H9 (cell line): ENCODE results near the gene POU2F3. TPM values are rescaled to one million over a fixed set of nuclear protein-coding genes. Genes with fewer than 3 reads are reported as not detected.

Source experiments
- DNase-seq: peaks from one replicate; pipeline ENCODE4 v3.0.0-alpha.2; 2017
- H2AFZ ChIP-seq: one replicate; pipeline ENCODE4 v1.6.1; 2013; ENCODE audit warnings: mild to moderate bottlenecking, low read length, control low read depth, moderate library complexity
- H2AK5ac ChIP-seq: 2 replicates; pipeline ENCODE4 v1.6.1; 2013; ENCODE audit warnings: low read length, control low read depth, mixed read lengths; ENCODE audit not compliant: insufficient read length
- H2BK120ac ChIP-seq: one replicate; pipeline ENCODE4 v1.6.1; 2013; ENCODE audit warnings: low read depth, mild to moderate bottlenecking, low read length, control low read depth, inconsistent platforms; ENCODE audit not compliant: poor library complexity, severe bottlenecking
- H2BK12ac ChIP-seq: 2 replicates; pipeline ENCODE4 v1.6.1; 2013; ENCODE audit warnings: low read length, control low read depth, mixed read lengths, low read depth; ENCODE audit not compliant: insufficient read length
- H2BK15ac ChIP-seq: 2 replicates; pipeline ENCODE4 v1.6.1; 2013; ENCODE audit warnings: low read depth, low read length, control low read depth
- H2BK20ac ChIP-seq: one replicate; pipeline ENCODE4 v1.6.1; 2013; ENCODE audit warnings: low read depth, mild to moderate bottlenecking, low read length, control low read depth, inconsistent platforms; ENCODE audit not compliant: poor library complexity, severe bottlenecking
- H2BK5ac ChIP-seq: 2 replicates; pipeline ENCODE4 v1.6.1; 2013; ENCODE audit warnings: low read length, control low read depth, mixed read lengths; ENCODE audit not compliant: insufficient read length
- H3K14ac ChIP-seq: 2 replicates; pipeline ENCODE4 v1.6.1; 2013; ENCODE audit warnings: low read length, control low read depth; ENCODE audit not compliant: insufficient read depth
- H3K18ac ChIP-seq: 2 replicates; pipeline ENCODE4 v1.6.1; 2013; ENCODE audit warnings: low read depth, mild to moderate bottlenecking, mixed read lengths, low read length, control low read depth; ENCODE audit not compliant: insufficient read length
- H3K23ac ChIP-seq: 2 replicates; pipeline ENCODE4 v1.6.1; 2013; ENCODE audit warnings: low read length, control low read depth, mixed read lengths, low read depth; ENCODE audit not compliant: insufficient read length
- H3K23me2 ChIP-seq: 2 replicates; pipeline ENCODE4 v1.6.1; 2013; ENCODE audit warnings: low read depth, mild to moderate bottlenecking, mixed read lengths, low read length, control low read depth; ENCODE audit not compliant: insufficient read length, poor library complexity, severe bottlenecking
- H3K27ac ChIP-seq: 2 replicates; pipeline ENCODE4 v1.5.1; 2013; ENCODE audit warnings: low read length, control low read depth, mixed read lengths, low read depth; ENCODE audit not compliant: insufficient read length
- H3K27me3 ChIP-seq: 2 replicates; pipeline ENCODE4 v1.6.1; 2013; ENCODE audit warnings: low read length, control low read depth, inconsistent platforms; ENCODE audit not compliant: insufficient read depth
- H3K4ac ChIP-seq: 2 replicates; pipeline ENCODE4 v1.6.1; 2013; ENCODE audit warnings: low read depth, mild to moderate bottlenecking, control low read depth, inconsistent platforms, low read length, moderate library complexity
- H3K4me1 ChIP-seq: 2 replicates; pipeline ENCODE4 v1.6.1; 2013; ENCODE audit warnings: low read length, control low read depth, inconsistent platforms; ENCODE audit not compliant: insufficient read depth
- H3K4me2 ChIP-seq: 2 replicates; pipeline ENCODE4 v1.6.1; 2013; ENCODE audit warnings: low read length, control low read depth, mixed read lengths; ENCODE audit not compliant: insufficient read length, insufficient read depth
- H3K56ac ChIP-seq: 2 replicates; pipeline ENCODE4 v1.6.1; 2013; ENCODE audit warnings: low read depth, mild to moderate bottlenecking, mixed read lengths, low read length, control low read depth; ENCODE audit not compliant: insufficient read length
- H3K79me1 ChIP-seq: 2 replicates; pipeline ENCODE4 v1.6.1; 2013; ENCODE audit warnings: low read depth, mild to moderate bottlenecking, moderate library complexity, low read length, control low read depth, inconsistent platforms; ENCODE audit not compliant: insufficient read depth, poor library complexity, severe bottlenecking
- H3K79me2 ChIP-seq: 2 replicates; pipeline ENCODE4 v1.6.1; 2013; ENCODE audit warnings: low read length, control low read depth, inconsistent platforms; ENCODE audit not compliant: insufficient read depth
- H3K9ac ChIP-seq: 2 replicates; pipeline ENCODE4 v1.6.1; 2013; ENCODE audit warnings: low read length, control low read depth, mixed read lengths; ENCODE audit not compliant: insufficient read length; ENCODE audit errors: extremely low read depth
- H3K9me3 ChIP-seq: one replicate; pipeline ENCODE4 v1.6.1; 2013; ENCODE audit warnings: low read depth, low read length, inconsistent platforms; ENCODE audit not compliant: control insufficient read depth
- H3T11ph ChIP-seq: one replicate; pipeline ENCODE4 v1.6.1; 2013; ENCODE audit warnings: mild to moderate bottlenecking, low read length, control low read depth, inconsistent platforms
- H4K20me1 ChIP-seq: one replicate; pipeline ENCODE4 v1.6.1; 2013; ENCODE audit not compliant: control insufficient read depth, insufficient read length, insufficient read depth
- H4K5ac ChIP-seq: 2 replicates; pipeline ENCODE4 v1.6.1; 2013; ENCODE audit warnings: low read depth, mild to moderate bottlenecking, mixed read lengths, low read length, control low read depth; ENCODE audit not compliant: insufficient read length
- H4K8ac ChIP-seq: replicated peaks from 2 replicates; pipeline ENCODE4 v1.6.1; 2013; ENCODE audit warnings: low read length, control low read depth, mixed read lengths, low read depth; ENCODE audit not compliant: insufficient read length
- H4K91ac ChIP-seq: 2 replicates; pipeline ENCODE4 v1.6.1; 2013; ENCODE audit warnings: low read depth, mild to moderate bottlenecking, moderate library complexity, mixed read lengths, low read length, control low read depth; ENCODE audit not compliant: insufficient read length
- H3K27ac Mint-ChIP-seq, 3 experiments: 2 replicates in 2 of 3; 3 replicates in 1 of 3; pipeline ENCODE4 v1.8.0; 2020 to 2021; ENCODE audit warnings: mixed read lengths in 3 of 3, mild to moderate bottlenecking in 1 of 3, moderate library complexity in 1 of 3
- H3K27me3 Mint-ChIP-seq: 2 replicates; pipeline ENCODE4 v1.8.0; 2021; ENCODE audit warnings: low read depth, mild to moderate bottlenecking, moderate library complexity, mixed read lengths
- H3K36me3 Mint-ChIP-seq, 3 experiments: 2 replicates in 2 of 3; 3 replicates in 1 of 3; pipeline ENCODE4 v1.8.0; 2020 to 2021; ENCODE audit warnings: low read depth in 3 of 3, mixed read lengths in 3 of 3; ENCODE audit not compliant: insufficient read depth in 1 of 3
- H3K4me1 Mint-ChIP-seq, 2 experiments: 2 replicates each; pipeline ENCODE4 v1.8.0; 2020; ENCODE audit warnings: mixed read lengths in 2 of 2
- H3K4me3 Mint-ChIP-seq, 2 experiments: 2 replicates in 1 of 2; 3 replicates in 1 of 2; pipeline ENCODE4 v1.8.0; 2020 to 2021; ENCODE audit warnings: mild to moderate bottlenecking in 2 of 2, mixed read lengths in 2 of 2, moderate library complexity in 1 of 2
- H3K9me3 Mint-ChIP-seq, 2 experiments: 2 replicates in 1 of 2; 3 replicates in 1 of 2; pipeline ENCODE4 v1.8.0; 2020; ENCODE audit warnings: mild to moderate bottlenecking in 2 of 2, mixed read lengths in 2 of 2, moderate library complexity in 1 of 2
- CTCF ChIP-seq: fragments of 200-600 bp; sonication (generic); conservative IDR thresholded peaks from 3 replicates; pipeline ENCODE4 v1.8.0; 2021; ENCODE audit warnings: antibody characterized with exemption, mild to moderate bottlenecking
- WGBS: extraction: QIAGEN DNeasy Blood & Tissue Kit; methylation state at CpG from one replicate; pipeline ENCODE4 v1.1.7; 2013; ENCODE audit warnings: missing lambda C conversion rate, low lambda C conversion rate, mixed read lengths; ENCODE audit not compliant: insufficient read length; ENCODE audit errors: extremely low coverage; 5-methylcytosine and 5-hydroxymethylcytosine counted together
- total RNA-seq: library from RNA; stranded (reverse); gene quantifications from 2 replicates; pipeline ENCODE4 v1.2.1, GENCODE V29; 2021

POU2F3 gene
- total RNA-seq, 1 experiment from 2014 or later: 1.1 TPM

- no peaks in the 10 kb centered on the region for H4K20me1 ChIP-seq
- H3K4ac ChIP-seq: no peak overlapping the region
- no CpG with 5 or more reads among the region's 2 CpGs for WGBS
- H2AFZ ChIP-seq: no peak overlapping the region
- no peak overlapping the region for H4K8ac ChIP-seq
- no peak overlapping the region for H3K14ac ChIP-seq
- H3K4me2 ChIP-seq: no peak overlapping the region
- no peak overlapping the region for H3T11ph ChIP-seq
- H3K9me3 Mint-ChIP-seq: no peaks in the 10 kb centered on the region
- H3K9me3 ChIP-seq: no peaks in the 10 kb centered on the region
- peaks cover 10% of the 10 kb centered on the region for H3K79me2 ChIP-seq
- no peak overlapping the region for H2BK20ac ChIP-seq
- H3K79me1 ChIP-seq: peaks cover 3% of the 10 kb centered on the region
- no peak for DNase-seq
- no peaks in the 10 kb centered on the region for H3K36me3 Mint-ChIP-seq
- H3K4me3 Mint-ChIP-seq: no peak overlapping the region
- H3K23me2 ChIP-seq: peaks cover 14% of the 10 kb centered on the region
- no peak overlapping the region for H2BK5ac ChIP-seq
- H2AK5ac ChIP-seq: no peak overlapping the region
- no peak overlapping the region for H3K56ac ChIP-seq
- no peak overlapping the region for H4K91ac ChIP-seq
- no peak overlapping the region for H3K23ac ChIP-seq
- H3K27me3 ChIP-seq: no peaks in the 10 kb centered on the region
- H2BK15ac ChIP-seq: no peak overlapping the region
- TF ChIP-seq CTCF: no peak
- no peak overlapping the region for H3K9ac ChIP-seq
- H4K5ac ChIP-seq: no peak overlapping the region
- no peak overlapping the region for H2BK12ac ChIP-seq
- H3K27me3 Mint-ChIP-seq: no peaks in the 10 kb centered on the region
- H2BK120ac ChIP-seq: no peak overlapping the region
- H3K27ac Mint-ChIP-seq: no peak overlapping the region
- H3K27ac ChIP-seq: no peak overlapping the region
- no peak overlapping the region for H3K18ac ChIP-seq
- peaks cover 6% of the 10 kb centered on the region; the same call in 1 of the 2 replicates for H3K4me1 ChIP-seq
- H3K4me1 Mint-ChIP-seq: peaks cover 33 to 41% of the 10 kb centered on the region in 2 experiments
Measured at GRCh38 chr11:120340529-120340928, 100.6 kb downstream of the POU2F3 start.
